H1 (cell line): Measurements from ENCODE around the gene NRROS. TPM values are rescaled to one million over a fixed set of nuclear protein-coding genes. Genes with fewer than 3 reads are reported as not detected.

ENCODE experiments used
- BCL11A ChIP-seq, 2 experiments: IDR thresholded peaks; one replicate each; pipeline ENCODE4 v1.6.1; 2011; ENCODE audit warnings: low read depth in 2 of 2, low read length in 2 of 2, mild to moderate bottlenecking in 2 of 2
- CHD1 ChIP-seq: IDR thresholded peaks from 2 replicates; pipeline ENCODE4 v1.6.1; 2012; ENCODE audit warnings: low read depth, low read length, improper control_type of control experiment
- CTCF ChIP-seq, 3 experiments: IDR thresholded peaks; 1 replicate in 2 of 3; 2 replicates in 1 of 3; pipeline versions ENCODE4 v1.5.1 to v1.6.1; 2011; ENCODE audit warnings: low read length in 3 of 3, mild to moderate bottlenecking in 3 of 3, inconsistent platforms in 2 of 3, low read depth in 1 of 3, moderate library complexity in 1 of 3; ENCODE audit not compliant: insufficient read depth in 1 of 3; ENCODE audit errors: control extremely low read depth in 1 of 3
- HDAC6 ChIP-seq: IDR thresholded peaks from one replicate; pipeline ENCODE4 v1.7.1; 2012; ENCODE audit warnings: low read depth, mild to moderate bottlenecking, inconsistent platforms, low read length, moderate library complexity
- MAFK ChIP-seq: IDR thresholded peaks from 2 replicates; pipeline ENCODE4 v1.6.1; 2012; ENCODE audit warnings: low read depth, mild to moderate bottlenecking, improper control_type of control experiment, low read length
- POLR2AphosphoS5 ChIP-seq: IDR thresholded peaks from 2 replicates; pipeline ENCODE4 v1.6.1; 2011; ENCODE audit warnings: low read depth, low read length
- SP4 ChIP-seq: IDR thresholded peaks from 2 replicates; pipeline ENCODE4 v1.6.1; 2012; ENCODE audit warnings: low read length, inconsistent platforms
- SRF ChIP-seq: IDR thresholded peaks from 2 replicates; pipeline ENCODE4 v1.6.1; 2011; ENCODE audit warnings: mild to moderate bottlenecking, low read depth, low read length, moderate library complexity
- ZNF274 ChIP-seq: IDR thresholded peaks from 2 replicates; pipeline ENCODE4 v1.7.0; 2012; ENCODE audit warnings: low read length, borderline replicate concordance; ENCODE audit errors: extremely low read depth
- polyA plus RNA-seq, 7 experiments: library from polyadenylated mRNA; depleted of rRNA in 3 of 7; stranded (reverse) in 5 of 7; unstranded in 2 of 7; fragments of >200 nt in 5 of 7; fragments of 200-250 nt in 2 of 7; gene quantifications; 1 replicate in 5 of 7; 2 replicates in 1 of 7; 4 replicates in 1 of 7; pipeline versions ENCODE4 v1.2.1 to v1.2.3, GENCODE V29; 2011 to 2013; ENCODE audit warnings: missing spikeins in 2 of 7, mixed read lengths in 2 of 7
- total RNA-seq: library from RNA; stranded (reverse); fragmentation: NEBNext Ultra II Directional; extraction: Animal tissue kit (Norgen Biotek cat#: 25700); gene quantifications from 2 replicates; pipeline ENCODE4 v1.2.1, GENCODE V29; 2021

NRROS gene
- total and polyA plus RNA-seq, 2 of the 8 experiments (the other 6 are each of a cell fraction or from before 2014, with no cell fraction given): 5.3 to 7.3 TPM

DNA sequence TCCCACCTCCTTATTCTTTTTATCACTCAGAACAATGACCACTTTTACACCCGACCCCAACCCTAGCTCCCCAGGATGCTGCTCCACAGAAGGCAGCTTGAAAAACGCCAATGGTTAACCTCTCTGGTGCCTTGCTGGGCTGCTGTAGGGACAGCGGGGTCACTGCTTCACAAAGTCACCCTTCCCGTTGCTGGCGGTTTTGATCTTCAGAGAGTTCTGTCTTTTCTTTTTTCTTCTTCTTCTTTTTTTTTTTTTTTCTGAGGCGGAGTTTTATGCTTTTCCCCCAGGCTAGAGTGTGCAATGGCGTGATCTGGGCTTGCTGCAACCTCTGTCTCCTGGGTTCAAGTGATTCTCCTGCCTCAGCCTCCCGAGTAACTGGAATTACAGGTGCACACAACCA is 51.9 kb downstream of the NRROS start (continued):
- TF ChIP-seq CTCF (IDR thresholded peaks at IDR 0.05; ENCODE audit: control extremely low read depth in 1 of 3, insufficient read depth in 1 of 3, low read depth in 1 of 3, low read length in 3 of 3): no peak
- TF ChIP-seq MAFK: no peak
- no peak for TF ChIP-seq ZNF274
- no peak for TF ChIP-seq SRF
- TF ChIP-seq SP4: no peak
- no peak for TF ChIP-seq POLR2AphosphoS5
- no peak for TF ChIP-seq HDAC6
- TF ChIP-seq CHD1: no peak
- TF ChIP-seq BCL11A (IDR thresholded peaks at IDR 0.05; ENCODE audit: low read depth in 2 of 2, low read length in 2 of 2): no peak
- TF ChIP-seq, all 59 proteins: peak for 0
